ENCODE data around the gene VMP1.
A peak's percentile ranks its signal among the peaks of the same experiment; 100 is the strongest.
"Not testable (repeated sequence)": the region's sequence is repeated elsewhere in the genome, so short reads cannot be mapped to it uniquely, and the experiment has no call there.

The VMP1 gene

GRCh38 chr17:59841091-59841881, 133.8 kb downstream of the VMP1 start:
- not testable (repeated sequence) for DNase-seq (ENCODE audit: low spot score)

- DNase-seq (ENCODE audit: low spot score), result not testable (repeated sequence)
These were observed 134.4 kb downstream of the VMP1 start for GRCh38 chr17:59841882-59842263.

GRCh38 chr17:59842901-59843652, 135.6 kb downstream of the VMP1 start:
- no peak for DNase-seq (ENCODE audit: low spot score)

GRCh38 chr17:59844884-59845594, 137.6 kb downstream of the VMP1 start:
- no peak for DNase-seq (ENCODE audit: low spot score)

- peak; percentile 54 for DNase-seq (ENCODE audit: low spot score)
These were observed 138.3 kb downstream of the VMP1 start for GRCh38 chr17:59845595-59846393.

- DNase-seq (ENCODE audit: low spot score), result peak; percentile 54
These were observed 139.1 kb downstream of the VMP1 start for GRCh38 chr17:59846394-59847165.

GRCh38 chr17:59848385-59848668, 140.9 kb downstream of the VMP1 start:
- no peak for DNase-seq (ENCODE audit: low spot score)

GRCh38 chr17:59848778-59849177, 141.3 kb downstream of the VMP1 start:
- DNase-seq (ENCODE audit: low spot score), result no peak

- not testable (repeated sequence) for DNase-seq (ENCODE audit: low spot score)
These were observed 142.9 kb downstream of the VMP1 start for GRCh38 chr17:59850311-59850710.

- no peak for DNase-seq (ENCODE audit: low spot score)
These were observed 144.3 kb downstream of the VMP1 start for GRCh38 chr17:59851439-59852375.

- DNase-seq (ENCODE audit: low spot score), result not testable (repeated sequence)
These were observed 145.4 kb downstream of the VMP1 start for GRCh38 chr17:59852847-59853167.

- DNase-seq (ENCODE audit: low spot score), result peak; percentile 58
These were observed 145.9 kb downstream of the VMP1 start for GRCh38 chr17:59853168-59853918.

- not testable (repeated sequence) for DNase-seq (ENCODE audit: low spot score)
These were observed 146.7 kb downstream of the VMP1 start for GRCh38 chr17:59853919-59854729.

GRCh38 chr17:59856859-59857794, 149.7 kb downstream of the VMP1 start:
- DNase-seq (ENCODE audit: low spot score), result no peak

GRCh38 chr17:59858167-59858816, 150.8 kb downstream of the VMP1 start:
- DNase-seq (ENCODE audit: low spot score), result no peak

- DNase-seq (ENCODE audit: low spot score), result no peak
These were observed 151.5 kb downstream of the VMP1 start for GRCh38 chr17:59858932-59859331.

- peak; percentile 6 for DNase-seq (ENCODE audit: low spot score)
These were observed 152.1 kb downstream of the VMP1 start for GRCh38 chr17:59859444-59860025.

All from germinal center (tissue), 1 donor.